GM11168 (cell line): ENCODE measurements around the gene GRM8.

ENCODE experiments used
- in situ Hi-C: fragments of 300-500 bp; cut with MboI; formaldehyde crosslinking; loops from one replicate; pipeline ENCODE4 v1.12.0; 2022; ENCODE audit warnings: low sequenced_read_pairs; ENCODE audit not compliant: unreplicated experiment

GRM8 gene

DNA sequence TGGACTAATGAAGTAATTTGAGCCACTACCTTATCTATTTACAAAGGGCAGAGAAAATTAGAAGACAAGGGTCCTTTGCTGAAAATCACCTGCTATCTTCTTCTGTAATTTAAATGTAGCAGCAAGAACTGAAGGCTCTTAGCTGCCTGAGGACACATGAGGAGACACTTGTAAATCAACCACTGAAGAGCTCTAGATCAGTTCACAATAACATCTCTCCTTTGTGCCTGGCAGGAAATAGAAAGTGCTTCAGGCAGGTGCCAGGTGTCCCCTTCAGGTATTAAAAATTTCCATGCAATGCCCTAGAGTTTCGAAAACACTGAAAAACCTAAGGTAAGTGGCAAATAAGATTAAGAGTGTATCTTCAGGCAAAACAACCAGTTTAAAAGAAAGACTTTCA is 474.6 kb downstream of the GRM8 start:
- in situ Hi-C loops: no loop called here

DNA sequence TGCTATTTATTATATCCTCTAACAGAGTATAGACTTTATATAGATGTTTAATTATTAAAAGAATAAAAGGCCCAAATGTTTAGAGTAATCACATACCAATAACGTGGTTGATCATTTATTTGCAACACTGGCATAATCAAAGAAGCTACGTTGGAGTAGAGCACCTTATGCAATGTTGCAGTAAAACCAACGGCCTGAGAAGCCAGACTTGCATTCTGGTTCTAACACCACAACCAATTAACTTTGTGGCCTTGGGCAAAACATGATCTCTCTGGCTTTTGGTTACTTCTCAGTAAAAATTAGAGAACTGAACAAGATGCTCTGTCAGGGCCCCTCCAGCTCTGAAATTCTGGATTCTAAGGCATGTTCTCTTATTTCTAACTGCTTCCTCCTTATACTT is 476.2 kb downstream of the GRM8 start:
- in situ Hi-C loops: no loop called here

DNA sequence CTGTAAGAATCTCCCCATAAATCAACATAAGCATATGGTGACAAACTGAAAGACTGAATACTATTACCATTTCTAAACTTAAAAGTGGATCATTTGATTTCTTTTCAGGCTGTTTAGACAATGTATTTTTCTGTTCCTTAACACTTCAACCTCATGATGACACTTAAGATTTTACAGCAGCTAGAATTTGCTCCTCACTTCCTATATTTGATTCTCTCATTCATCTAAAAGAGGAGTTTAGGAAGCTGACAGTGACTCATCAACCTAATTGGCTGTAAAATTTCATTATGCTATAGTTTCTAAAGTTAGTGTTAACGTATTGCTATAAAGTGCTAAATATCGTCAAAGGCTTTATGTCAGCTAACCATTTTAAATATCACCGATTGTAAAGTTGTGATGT is 478.7 kb downstream of the GRM8 start:
- in situ Hi-C loops: no loop called here

DNA sequence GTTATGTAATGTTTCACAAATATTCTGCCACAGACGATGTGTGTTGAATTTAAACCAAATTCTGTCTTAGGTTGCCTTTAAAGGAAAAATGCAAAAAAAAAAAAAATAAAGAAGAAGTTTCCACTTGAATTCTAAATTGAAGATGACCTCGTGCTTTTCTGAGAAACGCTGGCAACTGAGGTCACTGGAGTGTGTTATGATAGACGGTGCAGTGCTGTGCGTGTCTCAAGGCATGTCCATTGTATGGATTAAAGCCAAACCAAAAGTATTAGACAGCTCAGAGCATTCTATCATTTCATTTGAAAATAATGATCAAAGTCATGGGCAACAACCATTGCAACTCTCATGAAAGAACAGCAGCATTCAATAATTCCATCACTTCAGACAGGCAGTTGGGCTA is 483.9 kb downstream of the GRM8 start:
- in situ Hi-C loops: no loop called here

DNA sequence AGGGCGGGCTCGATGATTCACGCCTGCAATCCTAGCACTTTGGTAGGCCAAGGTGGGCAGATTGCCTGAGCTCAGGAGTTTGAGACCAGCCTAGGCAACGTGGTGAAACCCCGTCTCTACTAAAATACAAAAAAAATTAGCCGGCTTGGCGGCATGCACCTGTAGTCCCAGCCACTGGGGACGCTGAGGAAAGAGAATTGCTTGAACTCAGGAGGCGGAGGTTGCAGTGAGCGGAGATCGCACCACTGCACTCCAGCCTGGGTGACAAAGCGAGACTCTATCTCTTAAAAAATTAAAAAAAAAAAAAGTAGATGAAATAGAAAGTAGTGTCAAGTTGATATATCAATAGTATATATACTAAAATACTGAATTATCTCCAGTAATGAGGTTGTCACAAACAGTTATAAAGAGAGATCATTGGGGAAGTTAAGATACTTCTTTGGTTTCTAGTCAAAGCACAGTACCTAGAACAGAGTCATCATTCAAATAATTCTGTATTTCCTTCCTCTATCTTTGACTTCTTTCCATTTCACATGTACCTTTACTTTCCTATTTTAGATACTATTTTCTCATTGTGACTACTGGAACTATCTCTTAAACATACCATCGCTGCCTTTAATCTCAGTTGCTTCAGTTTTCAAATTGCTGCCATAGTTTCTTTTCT is 491.7 kb downstream of the GRM8 start:
- in situ Hi-C loops: no loop called here

DNA sequence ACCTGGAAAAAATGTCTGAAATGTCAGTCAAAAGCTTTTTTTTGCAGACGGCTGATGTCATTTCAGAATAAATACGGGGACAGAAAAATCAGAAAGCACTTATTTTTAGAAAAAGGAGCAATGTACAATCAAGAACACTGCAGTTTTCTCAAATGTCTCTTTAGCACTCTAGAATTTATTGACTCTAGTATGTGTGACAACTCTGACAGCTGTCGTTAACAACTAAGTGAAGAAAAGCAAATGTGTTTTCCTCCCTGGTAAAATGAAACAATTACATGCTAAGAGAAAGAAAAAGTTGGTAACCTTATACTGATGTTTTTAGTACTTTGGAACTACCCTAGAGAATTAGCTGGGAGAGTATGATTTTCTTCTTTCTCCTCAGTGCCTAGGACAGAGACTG is 497.4 kb downstream of the GRM8 start:
- in situ Hi-C loops: no loop called here

DNA sequence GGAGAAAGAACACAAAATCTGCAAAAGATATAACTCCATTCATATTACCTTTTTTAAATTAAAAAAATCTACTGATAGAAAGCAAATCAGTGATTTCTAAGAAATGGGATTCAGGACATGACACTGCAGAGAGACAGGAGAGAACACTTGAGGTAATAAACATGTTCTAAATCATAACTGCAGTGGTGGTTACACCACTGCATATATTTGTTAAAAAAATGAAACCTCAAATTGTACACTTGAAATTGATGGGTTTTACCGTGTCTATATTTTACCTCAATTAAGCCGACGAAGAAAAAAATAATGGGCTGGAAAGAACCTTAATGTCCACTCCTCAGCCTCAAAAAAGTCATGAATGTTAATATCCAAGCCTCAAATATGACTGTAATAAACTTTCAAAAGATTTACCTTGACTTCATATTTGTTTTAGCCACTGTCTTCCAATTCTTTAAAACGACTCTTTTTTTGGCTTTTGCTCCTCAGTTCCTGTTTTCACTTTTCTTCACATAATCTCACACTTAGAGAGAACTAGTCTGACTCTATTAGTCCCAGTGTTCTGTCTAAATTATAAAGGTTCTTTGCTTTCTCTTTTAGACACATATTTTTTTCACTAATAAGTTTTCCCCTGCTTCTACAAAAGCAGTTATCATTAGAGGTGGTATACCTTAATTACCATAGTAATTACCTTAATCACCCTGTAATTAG is 502.4 kb downstream of the GRM8 start:
- in situ Hi-C loops: no loop called here

DNA sequence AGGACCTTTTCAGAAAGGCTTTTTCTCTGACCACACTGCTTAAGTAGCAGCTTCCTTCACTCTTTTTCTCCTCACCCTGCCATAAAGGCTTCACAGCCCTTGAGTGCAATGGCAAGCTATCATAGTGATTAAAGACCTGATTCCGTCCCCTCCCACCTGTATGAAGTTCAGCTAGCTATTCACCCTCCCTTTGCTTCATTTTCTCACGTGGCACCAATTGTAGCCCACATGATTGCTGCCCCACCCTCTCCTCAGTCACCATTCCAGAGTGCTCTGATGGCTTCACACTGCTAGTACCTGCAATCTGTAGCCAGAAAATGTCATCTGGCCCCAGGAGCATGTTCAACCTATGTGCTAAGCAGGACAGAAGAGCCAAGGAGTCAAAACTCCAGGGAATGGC is 523.8 kb downstream of the GRM8 start:
- in situ Hi-C loops: no loop called here

DNA sequence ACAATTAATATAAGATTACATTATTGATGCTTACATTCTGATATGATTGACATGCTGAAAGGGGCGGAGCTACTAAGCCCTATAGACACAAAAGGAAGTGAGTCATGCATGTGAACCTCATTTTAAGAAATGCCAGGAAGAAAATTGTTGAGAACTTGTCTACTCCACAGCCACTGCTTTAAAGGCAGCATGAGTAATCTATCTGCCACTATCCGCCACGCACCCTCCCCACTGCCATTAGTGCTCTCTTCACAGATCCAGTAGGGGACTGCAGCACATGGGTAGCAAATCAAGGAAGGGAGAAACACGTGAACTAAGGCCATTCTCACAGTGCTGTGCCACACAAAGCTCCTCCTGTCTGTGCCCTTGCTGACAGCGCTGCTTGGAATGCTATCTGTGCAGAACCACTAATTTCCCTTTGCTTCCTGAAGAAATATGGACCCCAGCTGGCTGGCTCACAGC is 524.8 kb downstream of the GRM8 start:
- in situ Hi-C loops: no loop called here

DNA sequence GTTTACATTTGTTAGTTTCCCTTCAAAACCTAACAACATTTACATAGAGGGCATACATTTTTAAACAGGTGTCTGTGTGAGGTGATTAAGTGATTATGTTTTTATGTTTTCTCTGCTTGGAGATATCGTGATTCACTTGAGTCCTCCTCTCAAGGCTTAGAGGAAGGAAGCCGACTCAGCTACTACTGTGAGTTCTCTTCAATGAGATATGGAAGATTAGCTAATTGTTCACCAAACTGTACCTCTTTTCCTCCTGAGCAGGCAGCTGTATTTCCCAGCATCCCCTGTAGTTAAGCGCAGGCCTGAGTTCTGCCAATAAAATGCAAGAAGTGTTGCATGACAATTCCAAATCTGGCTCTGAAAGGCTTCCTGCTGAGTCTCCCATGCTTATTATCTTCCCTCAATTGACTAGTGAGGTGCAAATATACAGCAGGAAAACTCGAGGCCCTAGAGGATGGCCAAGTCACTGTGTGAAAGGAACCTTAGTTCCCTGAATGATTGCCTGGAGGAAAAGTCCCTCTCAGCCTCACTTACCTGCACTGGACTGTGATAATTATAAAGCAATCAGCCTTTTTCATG is 528.7 kb downstream of the GRM8 start:
- in situ Hi-C loops: no loop called here

DNA sequence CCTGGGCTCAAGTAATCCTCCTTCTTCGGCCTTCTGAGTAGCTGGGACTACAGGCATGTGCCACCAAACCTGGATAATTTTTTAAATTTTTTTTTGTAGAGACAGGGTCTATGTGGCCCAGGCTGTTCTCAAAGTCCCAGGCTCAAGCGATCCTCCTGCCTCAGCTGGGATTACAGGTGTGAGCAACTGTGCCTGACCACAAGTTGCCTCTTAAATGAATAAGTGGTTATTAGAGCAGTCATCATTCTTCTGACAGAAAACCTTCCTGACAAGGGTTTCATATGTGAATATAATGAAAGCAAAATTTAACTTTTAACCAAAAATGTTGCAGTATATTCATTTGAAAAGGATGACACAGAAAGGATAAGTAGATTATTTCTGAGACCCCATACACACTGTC is 532.5 kb downstream of the GRM8 start:
- in situ Hi-C loops: no loop called here

DNA sequence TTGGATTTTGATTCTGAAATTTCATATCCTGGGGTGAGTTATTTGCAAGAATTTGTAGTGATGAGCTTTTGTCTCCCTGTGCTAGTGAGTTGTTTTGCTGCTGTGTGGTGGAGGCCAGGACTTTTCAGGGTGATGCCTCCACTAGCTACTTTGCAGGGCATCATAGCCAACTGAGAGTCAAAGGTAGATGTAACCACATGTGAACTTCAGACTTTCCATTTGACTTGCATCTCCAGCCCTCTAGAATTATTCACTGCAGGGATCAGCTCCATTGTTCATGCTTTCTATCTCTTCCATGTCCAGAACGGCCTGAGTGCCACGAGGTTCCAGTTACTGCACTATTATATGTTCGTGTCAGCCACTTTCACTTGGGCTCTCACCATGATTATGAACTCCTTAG is 534.3 kb downstream of the GRM8 start:
- in situ Hi-C loops: no loop called here

DNA sequence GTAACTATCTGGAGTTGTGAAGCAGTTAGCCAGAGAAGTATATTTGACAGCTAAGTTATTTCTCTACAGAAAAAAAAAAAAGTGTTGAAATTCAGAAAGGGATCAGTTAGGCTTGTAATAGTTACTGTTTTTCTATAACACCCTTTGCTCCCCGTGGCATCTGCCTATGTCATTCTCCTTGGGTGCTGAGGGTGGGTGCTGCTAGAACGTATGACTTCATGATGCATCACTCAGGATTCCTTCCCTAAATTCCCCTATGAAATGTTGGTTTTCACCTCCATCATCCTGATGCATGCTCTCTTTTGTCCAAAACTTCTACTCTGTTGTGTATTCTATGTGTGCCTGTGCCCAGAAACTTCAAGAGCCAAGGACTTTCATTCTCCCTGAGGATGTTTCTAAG is 536.4 kb downstream of the GRM8 start:
- in situ Hi-C loops: no loop called here

DNA sequence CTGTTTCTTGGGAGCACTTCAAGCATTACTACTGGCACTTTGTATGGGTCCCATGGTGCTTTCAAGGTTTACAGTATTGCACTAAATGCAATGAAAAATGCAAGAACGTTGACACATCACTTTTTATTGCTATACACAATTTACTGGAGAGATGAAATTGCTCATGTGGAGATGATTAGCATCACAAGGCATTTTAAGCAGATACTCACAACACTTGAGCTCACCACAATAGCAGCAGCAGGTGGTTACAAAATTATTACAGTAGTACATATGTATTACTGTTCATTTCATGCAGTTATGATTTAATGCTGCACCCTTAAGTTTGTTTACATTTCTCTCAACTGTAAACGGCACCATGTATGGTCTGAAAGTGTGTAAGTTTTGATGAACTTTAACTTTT is 537.7 kb downstream of the GRM8 start:
- in situ Hi-C loops: no loop called here

DNA sequence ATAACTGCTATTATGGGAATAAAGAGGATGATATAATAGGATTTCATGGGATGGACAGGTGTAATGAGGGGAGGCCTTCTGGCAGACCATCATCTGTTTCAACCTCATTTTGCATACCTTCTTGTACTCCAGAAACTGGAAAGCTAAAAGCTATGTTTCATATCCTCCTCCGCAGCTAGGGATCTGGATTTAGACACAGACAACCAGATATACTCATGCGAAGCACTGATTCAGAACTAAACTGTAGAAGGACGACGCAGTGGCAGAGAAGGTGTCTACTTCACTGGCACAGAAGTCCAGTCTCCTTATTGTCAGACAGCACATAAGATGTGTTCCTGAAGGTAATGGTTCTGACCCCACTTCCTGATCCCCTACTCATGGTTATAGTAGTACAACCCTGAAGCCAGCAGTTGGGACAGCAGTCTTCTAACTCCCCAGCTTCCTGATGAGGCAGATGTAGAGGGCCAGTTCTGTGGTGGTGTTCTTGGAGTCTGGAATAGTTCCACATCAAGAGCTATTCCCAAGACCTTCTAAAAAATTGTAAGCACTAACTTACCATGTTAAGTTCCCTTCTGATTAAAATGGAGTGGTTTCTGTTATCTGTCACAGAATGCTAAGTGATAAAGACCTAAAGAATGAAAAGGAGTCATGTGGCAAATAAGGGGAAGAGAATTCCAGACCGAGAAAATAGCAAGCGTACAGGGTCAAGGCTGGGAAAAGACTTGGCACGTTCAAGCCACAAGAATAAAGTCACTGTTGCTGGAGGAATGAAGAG is 550.3 kb downstream of the GRM8 start:
- in situ Hi-C loops: no loop called here

DNA sequence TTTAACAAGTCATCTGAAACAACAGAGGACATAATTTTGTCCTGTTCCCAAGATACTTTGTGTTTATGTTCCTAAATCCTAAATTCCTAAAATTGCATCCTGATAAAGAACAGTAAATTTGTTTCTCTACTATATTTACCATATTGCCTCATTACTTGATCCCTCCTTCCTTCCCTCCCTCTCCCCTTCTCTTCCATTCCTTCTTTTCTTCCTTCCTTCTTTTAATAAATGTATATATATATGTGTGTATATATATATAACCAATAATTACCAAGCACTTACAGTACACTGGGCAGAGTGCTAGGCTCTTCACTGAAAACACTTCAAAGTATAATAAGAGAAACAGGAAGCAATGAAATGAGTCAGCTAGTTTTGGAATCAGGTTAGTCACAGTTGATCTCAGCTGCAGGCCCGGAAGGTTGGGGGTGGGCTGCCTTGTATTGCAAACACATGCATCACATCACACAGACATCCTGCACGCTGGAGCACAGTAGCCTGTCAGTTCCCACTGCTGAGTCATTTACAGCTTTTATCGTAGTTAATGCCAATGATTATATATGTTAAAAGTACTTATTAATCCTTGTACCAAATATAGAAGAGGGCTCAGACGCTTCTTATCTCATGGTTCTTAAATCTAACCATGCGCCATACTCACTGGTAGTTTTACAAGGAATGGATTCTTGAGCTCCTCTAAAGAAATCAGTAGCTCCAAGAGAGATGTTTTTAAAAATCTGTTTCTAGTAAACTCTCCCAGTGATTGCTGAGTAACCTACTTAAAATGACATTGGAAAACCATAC is 551.7 kb downstream of the GRM8 start:
- in situ Hi-C loops: no loop called here

DNA sequence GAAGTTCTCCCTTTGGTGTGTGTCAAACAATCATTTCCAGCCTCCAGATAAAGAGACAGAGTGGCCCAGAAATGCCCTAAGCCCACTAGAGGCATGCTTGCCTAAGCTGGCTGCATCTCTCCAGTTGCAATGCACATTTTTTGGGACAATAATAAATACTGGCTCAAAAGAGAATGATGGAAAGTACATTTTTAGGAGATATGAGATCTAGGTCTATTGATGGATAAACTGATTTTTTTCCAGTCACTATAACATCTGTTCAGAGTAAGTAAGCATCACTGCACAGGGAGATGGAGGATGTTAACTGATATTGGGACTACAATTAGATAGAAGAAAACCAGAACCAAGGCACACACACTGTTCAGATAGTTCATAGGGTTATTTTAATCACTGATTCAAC is 553.0 kb downstream of the GRM8 start:
- in situ Hi-C loops: no loop called here

DNA sequence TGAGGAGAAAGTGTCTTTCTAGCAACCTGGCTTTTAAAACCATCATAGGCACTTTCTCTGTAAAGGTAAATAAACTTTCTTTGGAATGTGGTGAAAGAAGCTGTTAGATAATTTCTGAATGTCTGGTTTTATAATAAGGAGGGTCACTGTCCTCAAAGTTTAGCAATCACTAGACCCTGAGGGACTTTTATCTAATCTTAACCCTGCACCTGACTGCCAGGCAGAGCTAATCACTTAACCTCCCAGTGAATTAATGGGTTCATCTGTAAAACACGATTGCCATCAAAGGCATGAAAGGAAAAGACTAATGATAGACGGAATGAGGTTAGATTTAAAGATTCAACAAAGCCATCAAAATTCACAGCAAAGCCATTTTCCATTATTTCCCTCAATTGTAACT is 553.8 kb downstream of the GRM8 start:
- in situ Hi-C loops: no loop called here

DNA sequence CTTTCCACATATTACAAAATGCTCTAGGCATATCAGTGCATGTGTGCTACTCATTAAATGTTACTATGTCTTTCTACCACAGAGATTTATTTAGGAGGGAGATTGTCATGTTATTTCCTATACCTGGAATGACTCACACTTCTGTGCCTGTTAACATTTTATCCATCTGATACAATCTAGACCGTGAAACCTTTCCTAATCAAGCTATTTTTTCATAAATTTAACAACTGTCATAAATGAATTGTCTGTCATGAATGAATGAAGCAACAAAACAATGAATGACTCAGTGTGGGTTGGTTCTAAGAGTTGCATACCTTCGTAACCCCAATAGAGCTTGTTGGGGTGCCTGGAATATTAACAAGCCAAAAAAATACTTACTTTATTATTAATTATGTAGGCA is 554.3 kb downstream of the GRM8 start:
- in situ Hi-C loops: no loop called here
